Measurements from ENCODE around the gene NEK9. TPM values are rescaled to one million over a fixed set of nuclear protein-coding genes. Genes with fewer than 3 reads are reported as not detected.

The NEK9 gene
- total and polyA plus RNA-seq, 2 experiments from 2014 or later: 16.3 to 31.1 TPM

DNA sequence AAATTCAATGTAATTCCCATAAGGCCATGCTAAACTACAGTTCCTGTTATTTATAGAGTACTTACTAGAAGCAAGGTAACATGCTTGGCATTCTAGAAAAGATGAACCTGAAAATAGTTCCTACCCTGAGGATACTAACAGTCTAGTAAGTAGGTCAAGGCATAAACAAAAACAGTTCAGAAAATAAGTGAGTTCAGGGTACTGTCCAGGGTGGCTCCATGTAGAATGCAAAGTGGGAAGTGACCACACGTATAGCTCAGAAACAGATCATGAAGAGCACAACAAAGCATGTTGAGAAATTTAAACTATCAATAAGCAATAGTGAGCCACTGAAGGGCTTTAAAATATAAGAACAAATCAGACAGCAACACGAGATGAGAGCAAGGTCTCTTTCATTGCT is 47.2 kb upstream of the NEK9 start (continued):
- TF ChIP-seq, protein P1, sequence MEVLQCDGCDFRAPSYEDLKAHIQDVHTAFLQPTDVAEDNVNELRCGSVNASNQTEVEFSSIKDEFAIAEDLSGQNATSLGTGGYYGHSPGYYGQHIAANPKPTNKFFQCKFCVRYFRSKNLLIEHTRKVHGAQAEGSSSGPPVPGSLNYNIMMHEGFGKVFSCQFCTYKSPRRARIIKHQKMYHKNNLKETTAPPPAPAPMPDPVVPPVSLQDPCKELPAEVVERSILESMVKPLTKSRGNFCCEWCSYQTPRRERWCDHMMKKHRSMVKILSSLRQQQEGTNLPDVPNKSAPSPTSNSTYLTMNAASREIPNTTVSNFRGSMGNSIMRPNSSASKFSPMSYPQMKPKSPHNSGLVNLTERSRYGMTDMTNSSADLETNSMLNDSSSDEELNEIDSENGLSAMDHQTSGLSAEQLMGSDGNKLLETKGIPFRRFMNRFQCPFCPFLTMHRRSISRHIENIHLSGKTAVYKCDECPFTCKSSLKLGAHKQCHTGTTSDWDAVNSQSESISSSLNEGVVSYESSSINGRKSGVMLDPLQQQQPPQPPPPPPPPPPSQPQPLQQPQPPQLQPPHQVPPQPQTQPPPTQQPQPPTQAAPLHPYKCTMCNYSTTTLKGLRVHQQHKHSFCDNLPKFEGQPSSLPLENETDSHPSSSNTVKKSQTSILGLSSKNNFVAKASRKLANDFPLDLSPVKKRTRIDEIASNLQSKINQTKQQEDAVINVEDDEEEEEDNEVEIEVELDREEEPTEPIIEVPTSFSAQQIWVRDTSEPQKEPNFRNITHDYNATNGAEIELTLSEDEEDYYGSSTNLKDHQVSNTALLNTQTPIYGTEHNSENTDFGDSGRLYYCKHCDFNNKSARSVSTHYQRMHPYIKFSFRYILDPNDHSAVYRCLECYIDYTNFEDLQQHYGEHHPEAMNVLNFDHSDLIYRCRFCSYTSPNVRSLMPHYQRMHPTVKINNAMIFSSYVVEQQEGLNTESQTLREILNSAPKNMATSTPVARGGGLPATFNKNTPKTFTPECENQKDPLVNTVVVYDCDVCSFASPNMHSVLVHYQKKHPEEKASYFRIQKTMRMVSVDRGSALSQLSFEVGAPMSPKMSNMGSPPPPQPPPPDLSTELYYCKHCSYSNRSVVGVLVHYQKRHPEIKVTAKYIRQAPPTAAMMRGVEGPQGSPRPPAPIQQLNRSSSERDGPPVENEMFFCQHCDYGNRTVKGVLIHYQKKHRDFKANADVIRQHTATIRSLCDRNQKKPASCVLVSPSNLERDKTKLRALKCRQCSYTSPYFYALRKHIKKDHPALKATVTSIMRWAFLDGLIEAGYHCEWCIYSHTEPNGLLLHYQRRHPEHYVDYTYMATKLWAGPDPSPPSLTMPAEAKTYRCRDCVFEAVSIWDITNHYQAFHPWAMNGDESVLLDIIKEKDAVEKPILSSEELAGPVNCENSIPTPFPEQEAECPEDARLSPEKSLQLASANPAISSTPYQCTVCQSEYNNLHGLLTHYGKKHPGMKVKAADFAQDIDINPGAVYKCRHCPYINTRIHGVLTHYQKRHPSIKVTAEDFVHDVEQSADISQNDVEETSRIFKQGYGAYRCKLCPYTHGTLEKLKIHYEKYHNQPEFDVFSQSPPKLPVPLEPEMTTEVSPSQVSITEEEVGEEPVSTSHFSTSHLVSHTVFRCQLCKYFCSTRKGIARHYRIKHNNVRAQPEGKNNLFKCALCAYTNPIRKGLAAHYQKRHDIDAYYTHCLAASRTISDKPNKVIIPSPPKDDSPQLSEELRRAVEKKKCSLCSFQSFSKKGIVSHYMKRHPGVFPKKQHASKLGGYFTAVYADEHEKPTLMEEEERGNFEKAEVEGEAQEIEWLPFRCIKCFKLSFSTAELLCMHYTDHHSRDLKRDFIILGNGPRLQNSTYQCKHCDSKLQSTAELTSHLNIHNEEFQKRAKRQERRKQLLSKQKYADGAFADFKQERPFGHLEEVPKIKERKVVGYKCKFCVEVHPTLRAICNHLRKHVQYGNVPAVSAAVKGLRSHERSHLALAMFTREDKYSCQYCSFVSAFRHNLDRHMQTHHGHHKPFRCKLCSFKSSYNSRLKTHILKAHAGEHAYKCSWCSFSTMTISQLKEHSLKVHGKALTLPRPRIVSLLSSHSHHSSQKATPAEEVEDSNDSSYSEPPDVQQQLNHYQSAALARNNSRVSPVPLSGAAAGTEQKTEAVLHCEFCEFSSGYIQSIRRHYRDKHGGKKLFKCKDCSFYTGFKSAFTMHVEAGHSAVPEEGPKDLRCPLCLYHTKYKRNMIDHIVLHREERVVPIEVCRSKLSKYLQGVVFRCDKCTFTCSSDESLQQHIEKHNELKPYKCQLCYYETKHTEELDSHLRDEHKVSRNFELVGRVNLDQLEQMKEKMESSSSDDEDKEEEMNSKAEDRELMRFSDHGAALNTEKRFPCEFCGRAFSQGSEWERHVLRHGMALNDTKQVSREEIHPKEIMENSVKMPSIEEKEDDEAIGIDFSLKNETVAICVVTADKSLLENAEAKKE (CRISPR knock-in tag; IDR thresholded peaks at IDR 0.05): no peak
- TF ChIP-seq EZH2phosphoT487 (IDR thresholded peaks at IDR 0.05; ENCODE audit: unreplicated experiment) (no peak), ZNF114 (CRISPR knock-in tag; IDR thresholded peaks at IDR 0.05) (no peak), POLR2AphosphoS5 (IDR thresholded peaks at IDR 0.05; ENCODE audit: low read depth) (no peak), EZH2 (IDR thresholded peaks at IDR 0.05; ENCODE audit: low read depth, unreplicated experiment) (no peak)
- TF ChIP-seq, protein P2, sequence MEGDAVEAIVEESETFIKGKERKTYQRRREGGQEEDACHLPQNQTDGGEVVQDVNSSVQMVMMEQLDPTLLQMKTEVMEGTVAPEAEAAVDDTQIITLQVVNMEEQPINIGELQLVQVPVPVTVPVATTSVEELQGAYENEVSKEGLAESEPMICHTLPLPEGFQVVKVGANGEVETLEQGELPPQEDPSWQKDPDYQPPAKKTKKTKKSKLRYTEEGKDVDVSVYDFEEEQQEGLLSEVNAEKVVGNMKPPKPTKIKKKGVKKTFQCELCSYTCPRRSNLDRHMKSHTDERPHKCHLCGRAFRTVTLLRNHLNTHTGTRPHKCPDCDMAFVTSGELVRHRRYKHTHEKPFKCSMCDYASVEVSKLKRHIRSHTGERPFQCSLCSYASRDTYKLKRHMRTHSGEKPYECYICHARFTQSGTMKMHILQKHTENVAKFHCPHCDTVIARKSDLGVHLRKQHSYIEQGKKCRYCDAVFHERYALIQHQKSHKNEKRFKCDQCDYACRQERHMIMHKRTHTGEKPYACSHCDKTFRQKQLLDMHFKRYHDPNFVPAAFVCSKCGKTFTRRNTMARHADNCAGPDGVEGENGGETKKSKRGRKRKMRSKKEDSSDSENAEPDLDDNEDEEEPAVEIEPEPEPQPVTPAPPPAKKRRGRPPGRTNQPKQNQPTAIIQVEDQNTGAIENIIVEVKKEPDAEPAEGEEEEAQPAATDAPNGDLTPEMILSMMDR (conservative IDR thresholded peaks at IDR 0.05; ENCODE audit: low read depth in 2 of 2): no peak
- TF ChIP-seq, protein P3, sequence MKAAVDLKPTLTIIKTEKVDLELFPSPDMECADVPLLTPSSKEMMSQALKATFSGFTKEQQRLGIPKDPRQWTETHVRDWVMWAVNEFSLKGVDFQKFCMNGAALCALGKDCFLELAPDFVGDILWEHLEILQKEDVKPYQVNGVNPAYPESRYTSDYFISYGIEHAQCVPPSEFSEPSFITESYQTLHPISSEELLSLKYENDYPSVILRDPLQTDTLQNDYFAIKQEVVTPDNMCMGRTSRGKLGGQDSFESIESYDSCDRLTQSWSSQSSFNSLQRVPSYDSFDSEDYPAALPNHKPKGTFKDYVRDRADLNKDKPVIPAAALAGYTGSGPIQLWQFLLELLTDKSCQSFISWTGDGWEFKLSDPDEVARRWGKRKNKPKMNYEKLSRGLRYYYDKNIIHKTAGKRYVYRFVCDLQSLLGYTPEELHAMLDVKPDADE (IDR thresholded peaks at IDR 0.05): no peak
